Testis (tissue), 2 donors: ENCODE data around the gene SLC9A2.

Experiments used
- POLR2A ChIP-seq: fragments of 450-650 bp; IDR thresholded peaks from one replicate; pipeline ENCODE4 v1.6.1; 2017; ENCODE audit warnings: antibody characterized with exemption, mild to moderate bottlenecking, moderate library complexity
- TF ChIP-seq, protein P1 (sequence below), 3 experiments: fragments of 450-650 bp in 2 of 3; fragments of 200-600 bp in 1 of 3; sonication (generic) in 1 of 3; IDR thresholded peaks; one replicate each; pipeline ENCODE4 v1.5.1; 2016 to 2019; ENCODE audit warnings: antibody characterized with exemption in 3 of 3, mild to moderate bottlenecking in 2 of 3, moderate library complexity in 1 of 3

DNA sequence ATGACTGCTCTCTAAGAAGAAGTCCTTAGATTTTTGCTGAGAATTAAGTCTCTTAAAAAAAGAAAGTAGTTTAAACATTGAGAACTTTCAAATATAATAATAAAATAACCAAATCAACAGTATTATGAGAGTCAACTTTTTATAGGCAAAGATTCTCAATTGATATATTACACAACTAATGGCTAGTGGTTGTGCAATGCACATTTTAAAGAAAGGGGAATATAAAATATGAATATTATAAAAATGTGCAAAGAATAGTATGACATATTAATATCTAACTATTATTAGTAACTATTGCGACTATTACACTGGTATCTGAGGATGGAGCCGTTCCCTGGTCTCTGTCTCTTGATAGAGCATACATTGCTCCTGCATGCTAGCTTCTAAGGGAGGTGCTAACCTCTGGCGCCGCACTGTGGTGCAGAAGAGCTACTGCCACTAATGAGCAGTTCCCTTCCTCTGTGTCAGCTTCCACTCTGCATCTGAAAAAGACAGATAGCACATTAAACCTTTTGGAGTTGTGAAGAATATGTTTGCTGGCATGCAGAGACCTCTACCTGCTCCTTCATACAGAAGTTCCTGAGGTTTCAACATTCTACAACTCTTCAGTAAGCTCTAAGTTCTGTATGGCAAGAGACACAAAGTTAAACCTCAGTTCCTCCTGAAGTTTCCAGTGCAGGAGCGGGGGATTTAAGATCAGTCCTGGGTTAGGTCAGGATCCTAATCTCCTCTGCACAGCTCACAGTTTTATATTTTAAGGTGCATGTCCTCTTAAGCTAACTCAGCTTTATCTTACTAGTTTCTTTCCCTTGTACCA lies 3.5 kb upstream of the SLC9A2 start:
- TF ChIP-seq, protein P1, sequence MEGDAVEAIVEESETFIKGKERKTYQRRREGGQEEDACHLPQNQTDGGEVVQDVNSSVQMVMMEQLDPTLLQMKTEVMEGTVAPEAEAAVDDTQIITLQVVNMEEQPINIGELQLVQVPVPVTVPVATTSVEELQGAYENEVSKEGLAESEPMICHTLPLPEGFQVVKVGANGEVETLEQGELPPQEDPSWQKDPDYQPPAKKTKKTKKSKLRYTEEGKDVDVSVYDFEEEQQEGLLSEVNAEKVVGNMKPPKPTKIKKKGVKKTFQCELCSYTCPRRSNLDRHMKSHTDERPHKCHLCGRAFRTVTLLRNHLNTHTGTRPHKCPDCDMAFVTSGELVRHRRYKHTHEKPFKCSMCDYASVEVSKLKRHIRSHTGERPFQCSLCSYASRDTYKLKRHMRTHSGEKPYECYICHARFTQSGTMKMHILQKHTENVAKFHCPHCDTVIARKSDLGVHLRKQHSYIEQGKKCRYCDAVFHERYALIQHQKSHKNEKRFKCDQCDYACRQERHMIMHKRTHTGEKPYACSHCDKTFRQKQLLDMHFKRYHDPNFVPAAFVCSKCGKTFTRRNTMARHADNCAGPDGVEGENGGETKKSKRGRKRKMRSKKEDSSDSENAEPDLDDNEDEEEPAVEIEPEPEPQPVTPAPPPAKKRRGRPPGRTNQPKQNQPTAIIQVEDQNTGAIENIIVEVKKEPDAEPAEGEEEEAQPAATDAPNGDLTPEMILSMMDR (IDR thresholded peaks at IDR 0.05): peak; percentile 42 to 67 (median 64)
- no peak for TF ChIP-seq POLR2A
